SK-N-MC (cell line): ENCODE measurements around the gene EHD4.

Experiments used
- EZH2 ChIP-seq: fragments of 200-600 bp; sonication (generic); IDR thresholded peaks from one replicate; pipeline ENCODE4 v1.6.1; 2017; ENCODE audit warnings: antibody characterized with exemption
- FOXP2 ChIP-seq: optimal IDR thresholded peaks from 2 replicates; pipeline ENCODE3; 2011; ENCODE audit warnings: mild to moderate bottlenecking, moderate library complexity; ENCODE audit not compliant: insufficient read depth; ENCODE audit errors: extremely low read length, control extremely low read depth
- POLR2AphosphoS5 ChIP-seq: IDR thresholded peaks from 2 replicates; pipeline ENCODE4 v1.6.1; 2012; ENCODE audit warnings: mild to moderate bottlenecking, low read depth, low read length, borderline replicate concordance

DNA sequence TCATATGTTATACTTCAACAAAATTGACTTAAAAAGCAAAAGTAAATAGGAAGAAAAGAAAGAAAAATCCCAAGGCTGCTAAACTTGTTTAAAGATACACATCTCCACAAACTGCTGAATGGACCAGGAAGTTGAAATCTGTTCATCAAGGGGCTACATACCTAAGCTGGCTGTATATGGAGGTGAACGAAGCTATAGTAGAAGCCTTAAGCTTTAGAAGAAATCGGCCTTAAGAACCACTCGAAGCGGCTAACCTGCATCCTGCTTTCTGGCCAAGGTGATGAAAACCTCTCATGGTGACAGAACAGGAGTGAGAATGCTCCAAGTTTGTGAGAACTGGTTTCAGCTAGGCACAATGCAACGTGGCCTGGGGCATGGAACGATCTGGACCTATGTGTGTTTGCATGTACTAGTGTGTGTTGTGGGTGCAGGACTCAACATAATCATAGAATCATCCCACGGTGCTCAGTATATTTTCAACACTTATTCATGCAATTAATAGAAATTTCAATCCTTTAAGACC is 47.2 kb downstream of the EHD4 start:
- TF ChIP-seq EZH2: no peak
- no peak for TF ChIP-seq POLR2AphosphoS5
- TF ChIP-seq FOXP2: no peak
